ENCODE data around the gene SMO. TPM values are rescaled to one million over a fixed set of nuclear protein-coding genes. Genes with fewer than 3 reads are reported as not detected.
"Not testable (repeated sequence)": the region's sequence is repeated elsewhere in the genome, so short reads cannot be mapped to it uniquely, and the experiment has no call there.

The SMO gene
- total and polyA plus RNA-seq, 9 of the 15 experiments (the other 6 are each of a cell fraction or from before 2014, with no cell fraction given): 0.05 to 0.13 (median 0.10) TPM; not detected in 5

GRCh38 chr7:129213828-129214227 is 25.4 kb downstream of the SMO start (continued):
- peak; percentile 19 for TF ChIP-seq MEIS2 (IDR thresholded peaks at IDR 0.05; ENCODE audit: partially characterized antibody)

GRCh38 chr7:129215691-129216090 is 27.3 kb downstream of the SMO start:
- H3K27ac ChIP-seq (ENCODE audit: extremely low read depth, low read depth, low read length); DNase-seq (ENCODE audit: extremely low read depth in 1 of 4, low spot score in 3 of 4); H4K20me1 ChIP-seq (replicated peaks; ENCODE audit: control insufficient read depth, insufficient read depth, low read length); H3K4me2 ChIP-seq (ENCODE audit: insufficient read depth, low read length); ATAC-seq; FAIRE-seq; H3K9me3 ChIP-seq (replicated peaks; ENCODE audit: control insufficient read depth, insufficient read depth, low read depth, low read length); BruUV-seq (replicated peaks); H2AFZ ChIP-seq (ENCODE audit: low read depth, low read length); H3K9ac ChIP-seq (ENCODE audit: insufficient read depth in 1 of 2, low read depth in 2 of 2, low read length in 2 of 2); H3K79me2 ChIP-seq (ENCODE audit: control insufficient read depth, insufficient read depth, low read length); H3K4me3 ChIP-seq; H3K9me1 ChIP-seq (ENCODE audit: control insufficient read depth, insufficient read depth, low read length); H3K36me3 ChIP-seq (ENCODE audit: control insufficient read depth, insufficient read depth, low read length); H3K4me1 ChIP-seq (replicated peaks in 1 of 2; ENCODE audit: control insufficient read depth in 2 of 2, insufficient read depth in 2 of 2, low read length in 2 of 2): not testable (repeated sequence)
- CTCF ChIA-PET (ENCODE audit: low intra/inter-chr PET ratio): interaction anchor here (0.6 to 1.1 kb wide), 2 partner anchors 83 to 429 kb away, joined by 3 to 4 read pairs; no protein-coding TSS in a partner anchor
- POLR2A ChIA-PET: interaction anchor here (0.6 kb wide), 1 partner anchor 1491 kb away, joined by 3 read pairs; no protein-coding TSS in a partner anchor
- intact Hi-C loops (cut with micrococcal nuclease) (loop anchor here (5.0 kb wide), 1 partner anchor 797 kb away; no protein-coding TSS in a partner anchor), in situ Hi-C loops (cut with MboI) (loop anchor here (5.0 kb wide), 2 partner anchors 82 to 427 kb away; no protein-coding TSS in a partner anchor)
- WGBS (ENCODE audit: insufficient coverage, low coverage, missing lambda C conversion rate): 31% methylated on average over 15 of the region's 15 CpGs
- H3K27me3 ChIP-seq (ENCODE audit: control insufficient read depth in 2 of 2, insufficient read depth in 2 of 2, low read length in 2 of 2): peaks cover 19 to 46% of the 10 kb centered on the region in 2 experiments; a peak in 4 of 5 replicates

- ChIA-PET CTCF (ENCODE audit: low intra/inter-chr PET ratio) (interaction anchor here (0.6 to 0.7 kb wide), 2 partner anchors 82 to 1141 kb away, joined by 3 to 4 read pairs; no protein-coding TSS in a partner anchor), POLR2A (interaction anchor here (0.6 kb wide), 1 partner anchor 1491 kb away, joined by 3 read pairs; no protein-coding TSS in a partner anchor)
- intact Hi-C loops (cut with micrococcal nuclease) (loop anchor here (5.0 kb wide), 1 partner anchor 796 kb away; no protein-coding TSS in a partner anchor), in situ Hi-C loops (cut with MboI) (loop anchor here (5.0 kb wide), 2 partner anchors 81 to 426 kb away; no protein-coding TSS in a partner anchor)
- not testable (repeated sequence) for H3K36me3 ChIP-seq (ENCODE audit: control insufficient read depth, insufficient read depth, low read length); ATAC-seq; H2AFZ ChIP-seq (ENCODE audit: low read depth, low read length); H3K4me1 ChIP-seq (replicated peaks in 1 of 2; ENCODE audit: control insufficient read depth in 2 of 2, insufficient read depth in 2 of 2, low read length in 2 of 2); BruUV-seq (replicated peaks); DNase-seq (ENCODE audit: extremely low read depth in 1 of 4, low spot score in 3 of 4); H3K9ac ChIP-seq (ENCODE audit: insufficient read depth in 1 of 2, low read depth in 2 of 2, low read length in 2 of 2); H4K20me1 ChIP-seq (replicated peaks; ENCODE audit: control insufficient read depth, insufficient read depth, low read length); H3K79me2 ChIP-seq (ENCODE audit: control insufficient read depth, insufficient read depth, low read length); H3K4me3 ChIP-seq; H3K9me1 ChIP-seq (ENCODE audit: control insufficient read depth, insufficient read depth, low read length); H3K4me2 ChIP-seq (ENCODE audit: insufficient read depth, low read length); H3K9me3 ChIP-seq (replicated peaks; ENCODE audit: control insufficient read depth, insufficient read depth, low read depth, low read length); H3K27ac ChIP-seq (ENCODE audit: extremely low read depth, low read depth, low read length); FAIRE-seq
- 18% methylated on average over 31 of the region's 34 CpGs for WGBS (ENCODE audit: insufficient coverage, low coverage, missing lambda C conversion rate)
- H3K27me3 ChIP-seq (ENCODE audit: control insufficient read depth in 2 of 2, insufficient read depth in 2 of 2, low read length in 2 of 2): peaks cover 19 to 42% of the 10 kb centered on the region in 2 experiments; a peak in 4 of 5 replicates
Observed at GRCh38 chr7:129216101-129216715, 27.8 kb downstream of the SMO start.

Measured in K562 (cell line).